ENCODE data around the gene CD164L2.

DNA sequence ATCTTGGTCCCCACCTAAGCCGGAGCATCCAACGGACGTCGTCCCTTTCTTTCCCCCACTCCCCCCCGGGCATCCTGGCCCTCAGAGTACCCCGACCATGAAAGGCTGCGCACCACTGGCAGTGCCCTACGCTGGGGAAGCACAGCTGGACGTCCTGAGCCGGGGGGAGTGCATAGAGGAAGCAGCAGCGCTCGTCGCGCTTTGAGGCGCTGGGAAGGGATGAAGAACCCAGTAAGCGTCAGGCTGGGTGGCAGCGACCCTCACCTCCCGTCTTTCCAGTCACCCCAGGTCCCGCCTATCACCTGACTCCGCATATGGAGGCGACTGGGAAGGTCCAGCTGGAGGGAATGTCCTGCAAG is 22.1 kb downstream of the CD164L2 start:
- TF ChIP-seq, protein P1, sequence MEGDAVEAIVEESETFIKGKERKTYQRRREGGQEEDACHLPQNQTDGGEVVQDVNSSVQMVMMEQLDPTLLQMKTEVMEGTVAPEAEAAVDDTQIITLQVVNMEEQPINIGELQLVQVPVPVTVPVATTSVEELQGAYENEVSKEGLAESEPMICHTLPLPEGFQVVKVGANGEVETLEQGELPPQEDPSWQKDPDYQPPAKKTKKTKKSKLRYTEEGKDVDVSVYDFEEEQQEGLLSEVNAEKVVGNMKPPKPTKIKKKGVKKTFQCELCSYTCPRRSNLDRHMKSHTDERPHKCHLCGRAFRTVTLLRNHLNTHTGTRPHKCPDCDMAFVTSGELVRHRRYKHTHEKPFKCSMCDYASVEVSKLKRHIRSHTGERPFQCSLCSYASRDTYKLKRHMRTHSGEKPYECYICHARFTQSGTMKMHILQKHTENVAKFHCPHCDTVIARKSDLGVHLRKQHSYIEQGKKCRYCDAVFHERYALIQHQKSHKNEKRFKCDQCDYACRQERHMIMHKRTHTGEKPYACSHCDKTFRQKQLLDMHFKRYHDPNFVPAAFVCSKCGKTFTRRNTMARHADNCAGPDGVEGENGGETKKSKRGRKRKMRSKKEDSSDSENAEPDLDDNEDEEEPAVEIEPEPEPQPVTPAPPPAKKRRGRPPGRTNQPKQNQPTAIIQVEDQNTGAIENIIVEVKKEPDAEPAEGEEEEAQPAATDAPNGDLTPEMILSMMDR (conservative IDR thresholded peaks at IDR 0.05 in 1 of 2, IDR thresholded peaks at IDR 0.05 in 1 of 2; ENCODE audit: extremely low read depth in 1 of 2, insufficient read depth in 1 of 2, low read depth in 1 of 2, low read length in 2 of 2), result no peak
- TF ChIP-seq EZH2 (IDR thresholded peaks at IDR 0.05; ENCODE audit: borderline replicate concordance, low read length), result no peak

Data from mammary epithelial cell (primary cell).